HG03342 (cell line): Measurements from ENCODE around the gene CSNK1E.

Source experiments
- ATAC-seq: cut with Tn5 transposase; IDR thresholded peaks from one replicate; pipeline ENCODE4 v1.9.1; 2021; ENCODE audit warnings: mild to moderate bottlenecking, moderate library complexity; ENCODE audit not compliant: unreplicated experiment

CSNK1E gene

DNA sequence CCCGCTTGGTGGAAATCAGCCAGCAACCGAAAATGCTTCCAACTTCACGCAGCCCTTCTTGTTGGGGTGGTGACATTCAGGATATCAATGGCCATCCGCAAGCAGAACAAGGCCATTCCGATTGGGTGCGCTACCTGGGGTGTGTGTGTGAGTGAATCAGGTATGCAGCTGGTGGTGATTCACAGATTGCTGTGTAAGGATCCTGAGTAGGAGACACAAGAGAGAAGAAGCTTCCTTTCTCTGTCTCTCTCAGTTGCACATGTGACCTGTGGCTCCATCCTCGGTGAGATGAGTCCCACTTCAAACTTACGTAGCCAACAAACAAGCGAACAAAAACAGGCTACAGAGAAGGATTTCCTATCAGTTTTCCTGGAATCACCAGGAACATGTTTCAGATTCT, 34.8 kb downstream of the CSNK1E start:
- ATAC-seq, result no peak

DNA sequence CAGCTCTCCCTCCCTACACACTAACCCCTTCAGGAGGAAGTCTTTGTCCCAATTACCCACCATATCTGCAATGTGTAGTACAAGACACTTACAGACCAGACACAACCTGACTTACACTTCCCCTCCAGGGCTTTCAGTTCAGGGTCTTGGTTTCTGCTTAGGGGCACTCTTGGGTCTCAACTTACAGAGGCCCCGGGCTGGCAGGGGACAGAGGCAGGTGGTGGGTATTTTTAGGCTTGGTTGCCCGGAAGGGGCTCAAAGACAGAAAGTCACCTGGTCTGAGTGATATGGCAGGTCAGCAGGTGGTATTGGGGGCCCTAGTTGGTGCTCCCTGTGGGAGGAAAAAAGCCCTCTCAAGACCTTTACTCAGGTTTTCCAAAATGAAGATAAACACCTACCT, 41.1 kb downstream of the CSNK1E start:
- no peak for ATAC-seq

- peak; percentile 14 for ATAC-seq
Observed at GRCh38 chr22:38273135-38273826, 44.0 kb downstream of the CSNK1E start.

DNA sequence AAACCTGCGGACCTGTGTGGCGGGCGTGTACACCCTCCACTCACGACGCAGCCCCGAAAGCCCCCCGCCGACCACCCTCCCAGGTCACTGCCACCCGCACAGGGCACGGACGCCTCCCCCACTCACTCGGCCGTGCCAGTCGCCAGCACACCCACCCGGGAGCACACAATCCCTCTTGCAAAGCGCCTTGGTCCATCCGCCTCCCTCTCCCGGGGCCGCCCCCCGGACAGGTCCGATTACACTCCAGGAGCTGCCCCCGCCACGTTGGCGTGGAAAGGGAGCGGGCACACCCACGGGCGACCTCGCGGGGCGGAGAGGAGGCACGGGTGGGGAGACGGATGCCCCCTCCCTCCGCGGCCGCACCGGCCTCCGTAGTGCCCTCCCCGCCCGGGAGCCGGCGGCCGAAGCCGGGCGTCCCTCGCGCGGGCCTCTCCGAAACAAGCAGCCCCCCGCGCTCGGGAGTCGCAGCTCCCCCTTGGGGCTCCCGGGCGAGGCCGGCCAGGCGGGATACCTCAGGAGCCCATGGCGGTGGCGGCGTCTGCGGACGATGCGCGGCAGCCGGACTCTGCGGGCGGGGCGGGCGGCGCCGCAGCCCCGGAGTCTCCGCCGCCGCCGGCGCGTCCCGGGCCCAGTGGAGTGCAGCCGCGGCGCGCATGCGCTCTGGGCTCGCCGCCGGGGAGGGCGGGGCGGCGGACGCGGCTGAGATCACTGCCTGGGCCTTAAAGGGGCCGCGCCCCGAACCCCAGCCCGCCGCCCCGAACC, 44.7 kb downstream of the CSNK1E start, which contains the start of gene TMEM184B:
TMEM184B (minus strand) TSS at position 638 of the 762 bp plus-strand sequence. CDS start 25,049 bp downstream, outside the sequence.
- peak; percentile 74 for ATAC-seq

GRCh38 chr22:38271927-38272372, 45.3 kb downstream of the CSNK1E start:
- ATAC-seq, result no peak

DNA sequence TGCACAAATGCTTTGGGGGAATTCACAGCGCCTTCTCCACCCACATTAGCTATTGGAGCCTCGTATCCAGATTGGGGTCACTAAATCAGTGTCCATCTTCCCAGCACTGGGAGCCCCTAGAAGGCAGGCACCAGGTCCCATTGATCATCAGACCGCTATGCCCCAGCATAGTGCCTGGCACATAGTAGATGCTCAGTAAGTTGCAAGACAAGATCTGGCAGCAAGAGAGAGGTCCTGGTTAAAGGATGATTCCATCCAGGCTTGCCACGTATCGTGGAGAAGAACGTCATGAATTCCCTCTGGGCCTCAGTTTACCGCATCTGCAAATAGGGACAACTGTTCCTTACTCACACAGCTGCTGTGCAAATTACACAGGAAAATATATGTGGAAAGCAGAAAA, 46.1 kb downstream of the CSNK1E start:
- no peak for ATAC-seq

GRCh38 chr22:38270091-38270992, 46.9 kb downstream of the CSNK1E start:
- ATAC-seq, result no peak

GRCh38 chr22:38269466-38269865, 47.8 kb downstream of the CSNK1E start:
- ATAC-seq, result no peak

DNA sequence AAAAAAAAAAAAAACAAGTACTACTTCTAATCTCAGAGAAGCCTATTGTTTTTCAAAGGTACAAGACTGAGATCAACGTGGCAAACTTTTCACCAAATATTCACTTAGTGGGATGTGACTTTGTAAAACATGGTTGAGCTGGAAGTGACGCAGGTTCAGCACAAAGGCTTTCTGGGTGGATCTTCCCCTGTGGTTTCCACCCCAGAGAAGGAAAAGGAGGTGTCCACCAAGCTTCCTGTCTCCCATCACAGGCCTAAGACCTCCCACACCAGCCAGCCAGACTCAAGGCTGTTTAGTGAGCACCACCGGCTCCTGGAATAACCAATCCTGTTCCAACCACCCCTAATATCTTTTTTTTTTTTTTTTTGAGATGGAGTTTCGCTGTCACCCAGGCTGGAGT, 50.1 kb downstream of the CSNK1E start:
- ATAC-seq, result no peak

DNA sequence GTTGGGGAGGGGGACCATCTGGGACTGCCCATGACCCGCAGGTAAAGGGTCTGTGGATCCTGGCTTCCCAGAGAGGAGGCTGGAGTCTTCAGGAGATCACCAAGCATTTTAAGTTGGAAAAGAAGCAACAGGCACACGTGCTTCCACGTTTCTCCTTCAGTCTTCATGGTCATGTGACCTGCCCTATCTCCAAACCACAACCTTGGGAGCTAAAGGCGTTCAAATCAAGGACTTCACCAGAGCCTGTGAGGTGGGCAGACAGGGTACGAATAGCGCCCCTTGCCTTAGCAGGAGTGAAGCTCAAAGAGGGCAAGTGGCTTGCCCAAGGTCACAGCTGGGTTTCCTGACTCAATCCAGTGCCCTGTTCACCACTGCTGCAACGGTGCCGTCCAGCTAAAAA, 51.1 kb downstream of the CSNK1E start:
- ATAC-seq, result no peak

DNA sequence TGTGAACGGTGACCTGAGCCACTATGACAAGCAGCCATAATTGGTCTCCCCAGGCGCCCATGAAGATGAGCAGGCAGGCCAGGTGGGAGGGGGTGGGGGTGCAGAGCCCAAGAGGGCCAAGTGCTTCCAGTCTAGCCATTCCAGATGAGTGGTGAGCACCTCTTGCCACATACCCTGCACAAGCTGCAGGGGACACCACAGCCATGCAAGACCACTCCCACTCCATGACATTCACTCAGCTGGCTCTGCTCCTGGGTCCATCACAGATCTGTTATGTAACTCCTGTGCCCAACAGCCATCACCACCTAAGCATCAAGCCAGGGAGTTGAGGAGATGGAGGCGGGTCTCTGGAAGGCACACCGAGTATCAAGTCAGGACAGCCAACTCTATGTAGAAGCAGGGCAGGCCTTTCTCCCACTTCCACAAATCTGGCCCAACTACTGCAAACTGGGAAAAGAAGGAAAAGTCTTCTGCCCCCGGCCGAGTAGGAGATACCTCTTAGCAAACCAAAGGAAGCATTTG, 52.9 kb downstream of the CSNK1E start:
- no peak for ATAC-seq

- ATAC-seq, result no peak
Observed at GRCh38 chr22:38262051-38262795, 55.0 kb downstream of the CSNK1E start.

DNA sequence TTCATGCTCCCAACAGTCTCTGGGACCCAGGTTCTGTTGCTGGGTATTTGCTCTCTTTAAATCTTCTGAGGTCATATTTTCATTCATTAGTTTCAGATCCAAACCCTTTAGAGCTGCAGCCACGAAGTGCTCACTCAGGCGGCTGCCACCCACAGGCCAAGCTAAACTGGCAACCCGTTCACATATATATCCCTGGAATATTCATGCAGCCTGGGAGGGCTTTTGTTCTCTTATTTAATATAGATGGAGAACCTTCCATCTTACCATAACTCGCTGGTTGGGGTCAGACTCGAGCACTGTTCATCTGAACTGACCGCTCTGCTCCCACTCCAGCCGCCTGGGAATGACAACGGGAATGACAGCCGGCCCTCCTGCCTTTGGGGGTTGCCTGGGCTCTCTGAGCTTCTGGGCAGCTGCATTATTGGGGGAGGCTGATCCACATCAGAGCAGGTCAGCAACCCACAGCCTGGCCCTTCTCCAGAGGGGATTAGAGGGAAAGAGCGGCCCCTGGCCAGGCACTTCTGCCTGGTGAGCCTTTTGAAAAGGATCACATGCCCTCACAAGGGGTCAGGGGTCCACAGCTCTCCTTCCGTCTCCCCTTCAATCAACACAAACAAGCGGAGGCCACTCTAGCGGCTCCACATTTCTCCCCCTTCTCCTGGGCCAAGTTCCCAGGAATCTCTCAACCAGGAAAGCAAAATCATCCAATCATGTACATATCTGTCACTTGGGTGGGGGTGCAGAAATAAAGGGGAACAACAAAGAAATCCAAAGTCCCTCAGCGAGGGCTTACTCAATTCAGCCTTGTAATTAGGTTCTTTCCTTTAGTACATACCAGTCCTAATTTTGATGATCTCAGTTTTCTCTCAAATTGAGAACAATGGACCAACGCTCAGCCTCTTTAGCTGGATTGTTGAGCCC, 56.2 kb downstream of the CSNK1E start:
- ATAC-seq, result no peak

- ATAC-seq, result no peak
Observed at GRCh38 chr22:38259370-38259769, 57.9 kb downstream of the CSNK1E start.

DNA sequence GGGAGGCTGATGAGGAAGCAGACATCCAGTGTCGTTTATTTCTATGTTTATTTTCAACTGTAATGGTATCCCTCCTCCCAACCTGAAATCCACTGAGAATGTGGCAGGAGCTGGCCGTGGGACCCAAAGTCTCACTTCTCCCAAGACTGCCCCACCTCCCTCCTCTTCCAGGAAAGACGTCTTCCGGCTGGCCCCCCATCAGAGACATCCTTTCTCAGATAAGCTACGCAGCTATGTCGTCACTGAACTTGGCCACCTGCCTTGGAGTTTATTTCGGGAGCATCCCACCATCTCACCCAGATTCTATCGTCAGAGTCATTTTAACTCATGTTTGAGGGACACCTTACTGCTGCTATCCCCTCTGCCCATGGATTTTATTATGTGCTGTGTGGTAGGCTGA, 58.3 kb downstream of the CSNK1E start:
- ATAC-seq, result no peak

- ATAC-seq, result no peak
Observed at GRCh38 chr22:38257650-38258250, 59.5 kb downstream of the CSNK1E start.

DNA sequence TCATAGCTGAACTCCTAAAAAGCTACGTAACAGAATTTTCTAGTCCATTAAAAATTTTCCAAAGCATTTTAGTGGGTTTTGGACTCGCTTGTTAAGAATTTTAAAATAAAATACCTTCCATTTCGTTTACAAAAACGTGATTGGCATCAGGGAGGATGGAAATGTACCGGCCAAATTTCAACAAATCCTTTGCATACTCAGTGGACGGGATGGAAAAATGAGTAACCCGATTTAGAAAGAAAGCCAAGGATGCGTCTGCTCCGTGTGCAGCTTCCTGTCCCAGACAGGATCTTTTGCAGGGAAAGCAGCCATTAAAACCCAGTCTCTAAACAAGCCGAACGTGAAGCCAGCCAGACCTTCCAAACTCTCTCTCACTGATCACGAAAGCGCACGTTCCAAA, 60.1 kb downstream of the CSNK1E start:
- no peak for ATAC-seq

DNA sequence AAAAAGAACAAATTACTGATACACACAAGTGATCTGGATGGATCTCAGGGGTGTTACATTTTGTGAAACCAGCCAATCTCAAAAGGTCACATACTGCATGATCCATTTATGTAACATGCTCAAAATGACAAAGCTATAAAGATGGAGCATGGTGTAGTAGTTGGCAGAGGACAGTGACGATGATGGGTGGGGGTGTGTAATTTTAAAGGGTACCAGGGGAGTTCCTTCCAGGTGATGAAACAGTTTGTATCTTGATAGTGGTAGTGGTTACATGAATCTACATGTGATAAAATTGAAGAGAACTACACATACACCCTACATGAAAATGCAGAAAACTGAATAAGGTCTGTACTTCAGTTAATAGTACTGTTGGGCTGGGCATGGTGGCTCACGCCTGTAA, 61.5 kb downstream of the CSNK1E start:
- no peak for ATAC-seq

DNA sequence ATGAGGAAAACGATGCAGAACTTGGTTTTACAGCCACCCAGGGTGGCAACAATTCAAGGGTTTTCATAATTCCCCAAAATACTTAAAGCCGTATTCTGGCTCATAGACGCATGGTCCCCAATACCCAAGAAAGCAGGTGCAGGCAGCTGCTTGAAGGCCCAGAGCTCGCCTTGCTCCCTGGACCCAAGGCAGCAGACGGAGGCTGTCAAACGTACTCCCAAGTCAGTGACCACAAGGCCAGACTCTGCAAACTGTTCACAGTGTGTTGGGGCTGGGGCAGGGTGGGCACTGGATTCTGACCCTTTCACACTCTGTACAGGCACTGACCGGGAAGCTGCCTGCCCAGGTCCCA, 65.9 kb downstream of the CSNK1E start:
- ATAC-seq, result no peak
